ENCODE measurements around the gene GPR137B.
"Not testable (repeated sequence)": the region's sequence is repeated elsewhere in the genome, so short reads cannot be mapped to it uniquely, and the experiment has no call there.

Gene GPR137B

GRCh38 chr1:236144446-236145150 is 2.3 kb downstream of the GPR137B start:
- no peak for DNase-seq

- DNase-seq, result no peak
These were observed 4.7 kb downstream of the GPR137B start for GRCh38 chr1:236147068-236147467.

GRCh38 chr1:236147521-236148469 is 5.5 kb downstream of the GPR137B start:
- DNase-seq, result no peak

DNA sequence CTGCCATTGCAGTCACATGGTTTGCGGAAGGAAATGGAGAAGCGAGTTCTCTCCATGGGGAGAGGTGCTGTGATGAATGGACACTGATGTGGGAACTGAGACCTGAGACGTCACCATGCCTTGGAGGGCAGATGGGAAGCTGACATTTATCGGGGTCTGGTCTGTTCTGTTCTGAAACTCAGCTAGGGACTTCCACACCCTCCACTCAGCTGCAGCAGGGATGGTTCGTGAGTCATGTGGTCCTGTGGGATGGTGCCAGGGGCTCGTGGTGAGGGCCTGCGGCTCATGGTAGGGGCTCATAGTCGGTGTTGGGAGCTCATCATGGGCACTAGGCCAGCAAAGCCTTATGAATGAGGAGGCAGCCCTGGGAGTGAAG is 6.1 kb downstream of the GPR137B start:
- no peak for DNase-seq

- DNase-seq, result no peak
These were observed 6.8 kb downstream of the GPR137B start for GRCh38 chr1:236149003-236149595.

DNA sequence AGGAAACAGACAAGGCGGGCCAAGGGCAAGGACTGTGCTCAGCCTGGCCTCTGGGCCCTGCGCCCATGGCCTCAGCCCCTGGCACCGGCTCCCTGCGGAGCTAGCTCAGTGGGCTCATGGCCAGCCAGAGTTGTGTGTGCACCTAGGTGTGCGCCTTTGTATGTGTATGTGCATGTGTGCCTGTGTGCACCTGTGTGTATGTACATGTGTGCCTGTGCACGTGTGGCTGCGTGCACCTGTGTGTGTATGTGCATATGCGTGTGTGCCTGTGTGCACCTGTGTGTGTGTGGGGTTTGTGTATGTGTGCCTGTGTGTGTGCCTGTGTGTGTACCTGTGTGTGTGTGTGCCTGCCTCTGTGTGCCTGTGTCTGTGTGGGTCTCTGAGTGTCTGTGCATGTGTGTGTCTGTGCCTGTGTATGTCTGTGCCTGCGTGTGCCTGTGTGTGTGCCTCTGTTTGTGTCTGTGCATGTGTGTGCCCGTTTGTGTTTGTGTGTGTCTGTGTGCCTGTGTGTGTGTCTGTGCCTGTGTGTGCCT is 7.4 kb downstream of the GPR137B start:
- no peak for DNase-seq

- DNase-seq, result no peak
These were observed 8.1 kb downstream of the GPR137B start for GRCh38 chr1:236150311-236150955.

- DNase-seq, result no peak
These were observed 8.6 kb downstream of the GPR137B start for GRCh38 chr1:236150986-236151385.

DNA sequence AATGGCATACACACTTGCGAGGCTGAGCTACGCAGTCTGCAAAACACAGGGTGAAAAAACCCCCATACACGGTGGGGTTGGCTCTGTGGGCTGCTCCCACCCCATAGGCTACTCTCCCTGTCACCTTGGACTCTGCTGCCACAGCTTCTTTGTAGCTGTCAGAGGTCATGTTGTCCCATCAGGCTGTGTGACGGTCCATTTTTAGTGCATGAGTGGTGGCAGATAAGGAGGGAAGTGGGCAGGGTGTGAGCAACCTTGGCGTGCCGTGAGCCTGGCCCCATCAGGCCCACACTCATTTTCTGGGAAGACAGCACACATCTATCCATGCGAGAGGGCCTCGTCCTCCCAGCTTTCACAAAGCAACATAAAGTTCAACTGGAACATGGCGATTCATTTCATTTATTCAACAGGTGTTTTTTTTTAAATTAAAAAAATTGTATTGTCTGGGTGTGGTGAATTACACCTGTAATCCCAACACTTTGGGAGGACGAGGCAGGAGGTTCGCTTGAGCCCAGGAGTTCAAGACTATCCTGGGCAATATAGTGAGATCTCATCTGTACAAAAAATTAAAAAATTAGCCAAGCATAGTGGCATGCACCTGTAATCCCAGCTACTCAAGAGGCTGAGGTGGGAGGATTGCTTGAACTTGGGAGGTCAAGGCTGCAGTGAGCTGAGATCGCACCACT is 9.5 kb downstream of the GPR137B start:
- no peak for DNase-seq

DNA sequence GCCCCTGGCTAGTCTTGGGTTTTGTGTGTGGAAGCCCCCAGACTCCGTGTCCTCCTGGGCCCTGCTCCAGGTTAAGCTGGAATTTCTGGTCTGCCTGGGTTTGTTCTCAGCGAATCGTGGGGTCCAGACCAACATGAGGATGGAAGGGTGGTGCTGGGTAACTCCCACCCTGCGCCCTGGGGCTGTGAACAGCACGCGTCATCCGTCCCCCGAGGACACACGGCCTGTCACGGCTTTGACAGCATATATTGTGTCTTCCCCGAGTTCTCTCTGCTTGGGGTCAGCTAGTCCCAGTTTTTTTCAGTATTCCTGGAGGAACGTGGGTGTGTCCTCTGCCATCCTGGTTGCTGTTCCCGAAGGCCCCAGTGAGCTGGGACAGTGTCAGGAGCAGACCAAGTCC is 11.8 kb downstream of the GPR137B start:
- DNase-seq, result no peak

DNA sequence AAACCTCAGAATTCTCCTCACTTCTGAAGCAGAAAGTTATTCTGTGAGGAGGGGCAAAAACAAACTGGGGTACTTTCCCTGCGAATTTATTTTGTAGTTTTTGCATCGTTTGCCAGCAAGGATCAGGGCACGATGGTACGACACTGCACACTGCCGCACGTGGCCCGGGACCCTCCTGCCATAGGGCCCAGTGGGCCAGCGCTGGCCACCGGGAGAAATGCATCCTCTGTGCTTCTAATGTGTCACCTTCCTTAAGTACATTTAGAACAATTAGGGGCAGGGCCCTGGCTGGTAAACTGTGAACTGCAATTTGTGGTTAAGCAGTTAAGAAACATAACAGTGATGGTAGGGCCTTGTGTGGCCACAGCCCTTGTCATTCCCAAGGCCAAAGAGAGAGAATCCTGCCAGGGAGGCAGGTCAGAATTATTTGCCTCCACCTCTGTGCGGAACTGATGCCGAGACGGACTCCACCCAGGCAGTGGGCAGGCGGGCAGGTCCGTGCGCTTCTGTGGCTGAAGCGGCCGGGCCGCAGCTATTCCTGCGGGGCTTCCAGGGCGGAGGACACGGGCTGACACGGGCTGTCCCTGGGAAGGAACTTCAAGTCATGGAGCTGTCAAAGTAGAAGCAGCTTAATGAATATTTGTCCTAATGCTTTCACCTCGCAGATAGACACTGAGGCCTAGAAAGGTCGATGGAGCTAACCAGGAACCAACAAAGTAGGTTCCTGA is 12.5 kb downstream of the GPR137B start:
- no peak for DNase-seq

DNA sequence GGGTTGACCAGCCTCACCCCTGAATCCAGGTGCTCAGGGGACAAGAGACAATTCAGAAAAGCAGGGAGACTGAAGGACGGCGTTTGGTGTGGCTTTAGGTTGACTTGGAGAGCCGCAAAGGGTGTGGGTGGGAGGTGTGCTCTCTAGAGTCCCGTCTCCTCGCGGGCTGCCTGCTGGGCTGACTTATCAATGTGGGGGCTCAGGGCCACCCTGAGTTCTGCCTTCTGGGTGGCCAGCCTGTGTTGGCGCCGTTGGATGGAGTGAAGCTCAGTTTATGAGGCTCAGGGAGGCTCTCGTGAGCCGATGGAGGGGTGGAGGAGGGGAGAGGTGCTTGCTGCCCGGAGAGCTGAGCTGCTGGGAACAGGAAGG is 13.0 kb downstream of the GPR137B start:
- no peak for DNase-seq

DNA sequence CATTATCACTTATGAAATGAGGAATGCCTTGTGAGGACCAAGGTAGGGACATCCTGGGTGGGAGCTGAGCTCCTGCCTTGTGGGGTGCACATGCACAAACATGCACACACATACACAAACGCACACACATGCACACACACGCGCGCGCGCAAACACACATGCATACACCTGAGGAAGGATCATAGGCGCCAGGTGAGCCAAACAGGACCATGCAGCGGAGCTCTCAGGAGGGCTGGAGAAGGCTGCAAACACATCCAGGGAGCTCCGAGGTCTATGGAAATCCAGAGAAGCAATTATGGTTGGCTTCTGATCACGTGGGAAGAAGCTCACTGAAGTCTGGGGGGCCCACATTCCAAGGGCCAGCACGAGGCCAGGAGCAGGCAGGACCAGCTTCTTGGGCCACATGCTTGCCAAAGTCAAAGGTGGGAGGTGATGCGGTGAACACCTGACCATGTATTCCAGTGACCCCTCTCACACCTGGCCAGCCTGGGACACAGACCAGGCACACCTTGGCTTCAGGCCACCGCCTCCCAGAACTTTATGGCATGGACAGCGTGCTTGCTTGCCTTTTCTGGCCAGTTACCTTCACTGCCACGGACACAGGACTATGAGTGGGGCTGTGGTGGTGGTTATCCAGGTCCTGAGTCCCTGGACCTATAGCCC is 13.6 kb downstream of the GPR137B start:
- DNase-seq, result no peak

- DNase-seq, result peak; percentile 69
These were observed 14.3 kb downstream of the GPR137B start for GRCh38 chr1:236156512-236157208.

DNA sequence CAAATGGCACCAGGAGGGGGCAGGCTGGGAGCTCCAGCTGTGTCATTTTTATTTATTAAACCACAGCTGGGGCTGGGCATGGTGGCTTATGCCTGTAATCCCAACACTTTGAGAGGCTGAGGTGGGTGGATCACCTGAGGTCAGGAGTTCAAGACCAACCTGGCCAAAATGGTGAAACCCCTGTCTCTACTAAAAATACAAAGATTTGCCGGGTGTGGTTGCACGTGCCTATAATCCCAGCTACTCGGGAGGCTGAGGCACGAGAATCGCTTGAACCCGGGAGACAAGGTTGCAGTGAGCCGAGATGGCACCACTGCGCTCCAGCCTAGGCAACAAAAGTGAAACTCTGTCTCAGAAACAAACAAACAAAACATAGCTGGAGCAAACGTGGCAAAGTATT is 15.7 kb downstream of the GPR137B start:
- DNase-seq, result not testable (repeated sequence)

DNA sequence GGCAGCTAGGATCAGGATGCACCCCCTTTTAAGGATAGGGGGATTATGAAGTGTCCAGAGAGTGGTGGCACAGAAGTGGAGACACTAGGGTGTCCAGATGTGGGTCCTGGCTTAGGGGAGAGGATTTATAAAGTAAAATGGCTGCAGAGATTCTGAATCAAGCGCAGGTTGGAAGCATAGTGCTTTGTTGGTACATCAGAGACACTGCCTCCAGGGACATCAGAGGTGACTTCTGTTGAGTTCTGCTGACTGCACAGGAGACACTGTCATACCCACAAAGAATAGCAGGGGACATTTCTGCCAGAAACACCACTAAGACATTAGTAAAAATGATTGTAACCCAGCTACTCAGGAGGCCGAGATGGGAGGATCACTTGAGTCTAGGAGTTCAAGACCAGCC is 16.4 kb downstream of the GPR137B start:
- no peak for DNase-seq

DNA sequence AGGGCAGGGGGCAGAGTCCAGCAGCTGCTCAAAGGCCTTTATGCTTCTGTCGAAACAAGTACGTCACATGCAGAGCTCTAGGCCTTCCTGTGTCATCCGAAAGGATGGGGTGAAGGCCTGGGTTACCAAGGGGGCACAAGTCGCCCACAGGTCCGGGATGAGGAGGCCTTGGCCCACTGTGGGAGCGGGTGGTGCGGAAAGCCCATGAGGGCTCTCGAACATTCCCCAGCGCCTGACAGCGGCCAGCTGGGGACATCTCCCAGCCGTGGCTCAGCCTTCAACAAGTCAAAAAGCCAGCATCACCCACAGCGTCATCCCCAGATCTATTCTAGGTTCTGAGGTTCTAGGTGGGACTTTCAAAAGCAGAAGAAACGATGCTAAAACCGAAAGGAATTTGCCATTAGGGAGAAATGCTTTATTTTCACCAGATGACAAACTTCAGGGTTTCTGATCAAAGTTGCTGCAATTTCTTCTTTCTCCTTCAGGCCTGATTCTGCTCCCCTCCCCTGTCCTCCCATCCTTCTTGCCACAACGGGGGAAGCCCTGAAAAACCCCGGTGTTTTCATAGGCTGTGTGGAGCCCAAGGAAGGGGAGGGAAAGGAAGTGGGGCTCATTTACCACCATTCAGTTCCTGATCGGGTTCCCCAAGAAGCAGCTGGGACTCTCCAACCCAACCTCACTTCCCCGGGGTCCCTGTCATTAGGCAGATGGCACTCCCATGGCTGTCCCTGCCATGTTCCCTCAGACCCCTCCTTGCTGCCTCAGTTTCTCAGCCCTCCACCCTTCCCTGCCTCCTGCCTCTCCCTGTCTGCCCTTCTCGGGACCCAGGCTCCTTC is 17.6 kb downstream of the GPR137B start:
- DNase-seq, result no peak

DNA sequence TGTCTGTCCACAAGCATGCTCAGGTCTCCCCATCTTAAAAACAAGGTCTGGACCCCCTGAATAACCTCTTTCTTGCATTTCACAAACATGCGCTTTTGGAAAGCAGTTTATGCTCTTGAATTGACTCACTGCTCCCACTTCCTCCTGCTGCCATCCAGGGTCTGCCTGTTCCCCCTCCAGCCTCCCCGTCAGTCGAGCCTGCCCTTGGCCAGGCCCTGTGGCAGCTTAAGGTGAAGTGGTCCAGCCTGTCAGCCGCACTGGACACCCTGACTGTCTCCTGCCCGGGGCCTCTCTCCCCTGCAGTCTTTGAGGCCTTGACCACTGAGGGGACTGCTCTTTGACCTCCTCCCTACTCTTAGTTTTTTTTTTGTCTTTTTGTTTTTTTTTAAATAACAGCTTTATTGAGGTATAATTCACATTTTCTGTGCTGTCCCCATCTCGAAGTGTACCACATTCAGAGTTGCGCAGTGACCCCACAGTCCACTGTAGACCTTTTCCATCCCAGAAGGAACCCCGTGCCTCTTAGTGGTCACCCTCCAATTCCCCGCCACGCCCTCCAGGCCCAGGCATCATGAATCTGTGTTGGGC is 18.3 kb downstream of the GPR137B start:
- DNase-seq, result no peak

DNA sequence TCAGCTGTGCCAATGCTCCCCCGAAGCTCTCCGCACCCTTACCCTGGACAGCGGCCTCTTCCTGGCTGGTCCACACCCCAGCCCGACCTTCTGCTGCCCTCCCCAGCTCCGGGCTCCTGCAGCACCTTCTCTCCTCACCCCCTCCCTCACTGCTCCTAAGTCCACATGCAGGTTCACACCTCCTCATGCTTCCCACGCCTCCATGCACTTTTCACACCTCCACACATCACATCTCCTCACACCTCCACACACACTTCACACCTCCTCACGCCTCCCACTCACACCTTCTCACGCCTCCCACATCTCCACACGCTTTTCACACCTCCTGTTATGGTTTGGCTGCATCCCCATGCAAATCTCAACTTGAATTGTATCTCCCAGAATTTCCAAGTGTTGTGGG is 18.9 kb downstream of the GPR137B start:
- no peak for DNase-seq

All from CD4-positive, alpha-beta T cell treated with Interleukin-15 for 1 hour (primary cell).